ENCODE results near the gene PTPRJ.
"Not testable (repeated sequence)": the region's sequence is repeated elsewhere in the genome, so short reads cannot be mapped to it uniquely, and the experiment has no call there.

- TF ChIP-seq CTCF (conservative IDR thresholded peaks at IDR 0.05); EZH2 (IDR thresholded peaks at IDR 0.05; ENCODE audit: low read depth): not testable (repeated sequence)
Measured at GRCh38 chr11:48023608-48024007, 43.2 kb downstream of the PTPRJ start.

All from PC-9 (cell line).